B cell (primary cell): ENCODE results near the gene FGF21. TPM values are rescaled to one million over a fixed set of nuclear protein-coding genes. Genes with fewer than 3 reads are reported as not detected.

Experiments
- ATAC-seq: fragments of 200-7000 bp; cut with Tn5 transposase; one replicate; pipeline ENCODE4 v1.10.0; 2021; ENCODE audit warnings: low read depth, mild to moderate bottlenecking, moderate number of reproducible peaks, moderate library complexity
- CTCF ChIA-PET: fragments of 350-600 bp; sonication (Branson Sonifier 250); formaldehyde crosslinking; loops from one replicate; lab custom pipeline; 2021; ENCODE audit warnings: antibody characterized with exemption, inconsistent platforms; lab: Charles Lee
- POLR2A ChIA-PET: fragments of 350-600 bp; sonication (Branson Sonifier 250); formaldehyde crosslinking; loops from one replicate; lab custom pipeline; 2021; ENCODE audit warnings: antibody characterized with exemption; lab: Charles Lee
- DNase-seq: peaks from one replicate; pipeline ENCODE4 v3.0.0; 2013
- H2AFZ ChIP-seq: 2 replicates; pipeline ENCODE4 v1.6.1; 2012; ENCODE audit warnings: mild to moderate bottlenecking, low read depth, low read length; ENCODE audit not compliant: insufficient read depth, poor library complexity, severe bottlenecking
- H3K27ac ChIP-seq, 2 donors: 1 replicate in 1 of 2; 2 replicates in 1 of 2; pipeline ENCODE4 v1.5.1; 2012 to 2013; ENCODE audit warnings: low read length in 2 of 2, mild to moderate bottlenecking in 2 of 2, moderate library complexity in 1 of 2
- H3K27me3 ChIP-seq, 4 experiments: fragments of 200-600 bp in 1 of 4; sonication (generic) in 1 of 4; replicated peaks in 1 of 4; 1 replicate in 2 of 4; 2 replicates in 2 of 4; pipeline versions ENCODE4 v1.6.1 to v1.7.0; 2013 to 2016; ENCODE audit warnings: low read length in 3 of 4, mild to moderate bottlenecking in 2 of 4, mixed read lengths in 1 of 4, moderate library complexity in 1 of 4; ENCODE audit not compliant: insufficient read depth in 4 of 4, control insufficient read depth in 3 of 4; ENCODE audit errors: control extremely low read depth in 1 of 4
- H3K36me3 ChIP-seq, 2 experiments: replicated peaks in 1 of 2; 1 replicate in 1 of 2; 2 replicates in 1 of 2; pipeline versions ENCODE4 v1.6.1 to v1.7.1; 2013; ENCODE audit warnings: low read length in 1 of 2; ENCODE audit not compliant: insufficient read depth in 2 of 2, control insufficient read depth in 1 of 2; ENCODE audit errors: control extremely low read depth in 1 of 2, extremely low read depth in 1 of 2
- H3K4me1 ChIP-seq, 2 donors: fragments of 200-600 bp in 1 of 2; sonication (generic) in 1 of 2; 1 replicate in 1 of 2; 2 replicates in 1 of 2; pipeline versions ENCODE4 v1.5.1 to v1.6.1; 2013 to 2017; ENCODE audit warnings: low read length in 2 of 2; ENCODE audit not compliant: control insufficient read depth in 2 of 2, insufficient read depth in 2 of 2
- H3K4me2 ChIP-seq: replicated peaks from 2 replicates; pipeline ENCODE3; 2012; ENCODE audit warnings: mild to moderate bottlenecking, low read depth, low read length; ENCODE audit not compliant: poor library complexity, severe bottlenecking
- H3K4me3 ChIP-seq, 5 experiments: fragments of 200-600 bp in 1 of 5; sonication (generic) in 1 of 5; 1 replicate in 3 of 5; 2 replicates in 2 of 5; pipeline versions ENCODE4 v1.5.1 to v1.7.0; 2011 to 2016; ENCODE audit warnings: low read length in 4 of 5, mild to moderate bottlenecking in 4 of 5, low read depth in 2 of 5, control low read depth in 1 of 5, moderate library complexity in 1 of 5; ENCODE audit not compliant: insufficient read depth in 1 of 5; ENCODE audit errors: control extremely low read depth in 1 of 5, extremely low read depth in 1 of 5
- H3K79me2 ChIP-seq: fragments of 200-600 bp; sonication (generic); one replicate; pipeline ENCODE4 v1.6.0; 2016; ENCODE audit warnings: low read length; ENCODE audit not compliant: control insufficient read depth, insufficient read depth
- H3K9ac ChIP-seq: fragments of 200-600 bp; sonication (generic); 2 replicates; pipeline ENCODE4 v1.6.1; 2017; ENCODE audit warnings: mild to moderate bottlenecking, low read length, moderate library complexity
- H3K9me3 ChIP-seq, 3 donors: one replicate each; pipeline versions ENCODE4 v1.6.1 to v1.7.1; 2013; ENCODE audit warnings: low read length in 2 of 3; ENCODE audit not compliant: control insufficient read depth in 2 of 3, insufficient read depth in 1 of 3; ENCODE audit errors: control extremely low read depth in 1 of 3
- H4K20me1 ChIP-seq: 2 replicates; pipeline ENCODE4 v1.6.0; 2012; ENCODE audit warnings: mild to moderate bottlenecking, low read length; ENCODE audit not compliant: insufficient read depth, control insufficient read depth, poor library complexity, severe bottlenecking
- H3K27ac Mint-ChIP-seq: one replicate; pipeline ENCODE4 v1.8.0; 2021; ENCODE audit warnings: mixed read lengths
- H3K27me3 Mint-ChIP-seq: one replicate; pipeline ENCODE4 v1.8.0; 2021; ENCODE audit warnings: mixed read lengths
- H3K4me1 Mint-ChIP-seq: one replicate; pipeline ENCODE4 v1.8.0; 2021; ENCODE audit warnings: mixed read lengths
- H3K4me3 Mint-ChIP-seq: one replicate; pipeline ENCODE4 v1.8.0; 2021; ENCODE audit warnings: mixed read lengths
- H3K9me3 Mint-ChIP-seq: one replicate; pipeline ENCODE4 v1.8.0; 2022; ENCODE audit warnings: mixed read lengths; ENCODE audit not compliant: insufficient read depth
- EZH2 ChIP-seq: IDR thresholded peaks from 2 replicates; pipeline ENCODE4 v1.6.1; 2012; ENCODE audit warnings: borderline replicate concordance, low read depth, mild to moderate bottlenecking, moderate library complexity, low read length; ENCODE audit not compliant: insufficient read depth, poor library complexity, severe bottlenecking
- WGBS: methylation state at CpG from one replicate; pipeline ENCODE4 v1.1.5; 2013; ENCODE audit warnings: missing lambda C conversion rate; ENCODE audit not compliant: insufficient coverage; 5-methylcytosine and 5-hydroxymethylcytosine counted together
- intact Hi-C: fragments of 100-400 bp; cut with micrococcal nuclease; formaldehyde crosslinking; loops from one replicate; pipeline ENCODE4 v1.10.0; 2022
- polyA plus RNA-seq: library from polyadenylated mRNA; depleted of rRNA; stranded (reverse); fragments of >200 nt; gene quantifications from 2 replicates; pipeline ENCODE4 v1.2.3, GENCODE V29; 2012
- total RNA-seq, 2 donors: library from RNA; stranded (reverse); fragments of 120-200 nt in 1 of 2; gene quantifications; 1 replicate in 1 of 2; 2 replicates in 1 of 2; pipeline versions ENCODE4 v1.2.3 to v1.2.4, GENCODE V29; 2013 to 2022
- TF ChIP-seq, protein P1 (sequence below): fragments of 200-600 bp; IDR thresholded peaks from one replicate; pipeline ENCODE4 v1.8.0; 2022; ENCODE audit warnings: antibody characterized with exemption, mild to moderate bottlenecking

Gene FGF21
- total and polyA plus RNA-seq, 2 donors (not counting 1 experiment from before 2014, with no cell fraction given): not detected

DNA sequence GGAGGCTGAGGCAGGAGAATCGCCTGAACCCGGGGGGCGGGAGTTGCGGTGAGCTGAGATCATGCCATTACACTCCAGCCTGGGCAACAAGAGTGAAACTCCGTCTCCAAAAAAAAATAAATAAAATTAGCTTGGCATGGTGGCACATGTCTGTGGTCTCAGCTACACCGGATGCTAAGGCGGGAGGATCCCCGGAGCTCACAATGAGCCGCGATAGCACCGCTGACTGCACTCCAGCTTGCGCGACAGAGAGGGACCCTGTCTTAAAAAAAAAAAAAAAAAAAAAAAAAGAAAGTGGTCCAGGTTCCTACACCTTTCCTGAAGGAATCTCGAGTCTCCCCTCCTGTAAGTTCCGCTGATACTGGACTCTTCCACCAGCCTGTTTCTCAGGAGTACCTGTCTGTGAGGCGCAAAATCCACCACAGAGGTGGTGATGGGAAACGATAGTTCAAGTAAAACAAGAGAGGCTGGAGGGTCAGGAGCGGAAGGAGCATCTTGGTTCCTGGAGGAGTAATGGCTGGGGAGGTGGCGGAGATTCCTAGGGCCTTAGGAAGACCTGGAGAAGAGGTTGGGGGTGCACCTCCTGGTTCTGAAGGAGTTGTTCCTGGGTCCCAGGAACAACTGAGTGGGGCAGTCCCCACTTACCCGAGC lies 3.4 kb upstream of the FGF21 start:
- ATAC-seq (no peak), DNase-seq (peak; percentile 42)
- Histone ChIP-seq H3K9me3 (peaks cover 0 to 16% (median 0%) of the 10 kb centered on the region in 3 donors), H3K4me2 (peak overlapping the region; percentile 89), H3K27ac (no peak overlapping the region), H3K9ac (peak overlapping the region; percentile 52), H3K4me1 (peaks cover 19 to 20% of the 10 kb centered on the region in 2 donors), H3K4me3 (peak overlapping the region in 3 of 5 experiments; percentile 36 to 52 (median 44)), H3K36me3 (no peaks in the 10 kb centered on the region), H3K79me2 (no peaks in the 10 kb centered on the region), H2AFZ (peak overlapping the region; percentile 58), H4K20me1 (no peaks in the 10 kb centered on the region), H3K27me3 (peaks cover 0 to 75% (median 23%) of the 10 kb centered on the region in 4 experiments)
- Mint-ChIP-seq H3K27ac (no peak overlapping the region), H3K4me3 (peak overlapping the region; percentile 78), H3K9me3 (no peaks in the 10 kb centered on the region), H3K27me3 (peaks cover 37% of the 10 kb centered on the region), H3K4me1 (peaks cover 20% of the 10 kb centered on the region)
- POLR2A ChIA-PET: no interaction called here
- WGBS: 25% methylated on average over 17 of the region's 20 CpGs
- TF ChIP-seq, protein P1, sequence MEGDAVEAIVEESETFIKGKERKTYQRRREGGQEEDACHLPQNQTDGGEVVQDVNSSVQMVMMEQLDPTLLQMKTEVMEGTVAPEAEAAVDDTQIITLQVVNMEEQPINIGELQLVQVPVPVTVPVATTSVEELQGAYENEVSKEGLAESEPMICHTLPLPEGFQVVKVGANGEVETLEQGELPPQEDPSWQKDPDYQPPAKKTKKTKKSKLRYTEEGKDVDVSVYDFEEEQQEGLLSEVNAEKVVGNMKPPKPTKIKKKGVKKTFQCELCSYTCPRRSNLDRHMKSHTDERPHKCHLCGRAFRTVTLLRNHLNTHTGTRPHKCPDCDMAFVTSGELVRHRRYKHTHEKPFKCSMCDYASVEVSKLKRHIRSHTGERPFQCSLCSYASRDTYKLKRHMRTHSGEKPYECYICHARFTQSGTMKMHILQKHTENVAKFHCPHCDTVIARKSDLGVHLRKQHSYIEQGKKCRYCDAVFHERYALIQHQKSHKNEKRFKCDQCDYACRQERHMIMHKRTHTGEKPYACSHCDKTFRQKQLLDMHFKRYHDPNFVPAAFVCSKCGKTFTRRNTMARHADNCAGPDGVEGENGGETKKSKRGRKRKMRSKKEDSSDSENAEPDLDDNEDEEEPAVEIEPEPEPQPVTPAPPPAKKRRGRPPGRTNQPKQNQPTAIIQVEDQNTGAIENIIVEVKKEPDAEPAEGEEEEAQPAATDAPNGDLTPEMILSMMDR: no peak
- TF ChIP-seq EZH2: no peak
- CTCF ChIA-PET: interaction anchor here (0.6 to 0.7 kb wide), 3 partner anchors 9 to 75 kb away, joined by 3 to 4 read pairs (median 3); no protein-coding TSS in a partner anchor
- intact Hi-C loops: no loop called here
